CD4-positive, alpha-beta memory T cell (primary cell): ENCODE measurements around the gene OBP2B. TPM values are rescaled to one million over a fixed set of nuclear protein-coding genes. Genes with fewer than 3 reads are reported as not detected.

Source experiments
- CTCF ChIA-PET: fragments of 350-600 bp; sonication (Branson Sonifier 250); formaldehyde crosslinking; loops from one replicate; lab custom pipeline; 2021; ENCODE audit warnings: inconsistent platforms; ENCODE audit not compliant: partially characterized antibody; lab: Charles Lee
- POLR2A ChIA-PET: fragments of 350-600 bp; sonication (Branson Sonifier 250); formaldehyde crosslinking; loops from one replicate; lab custom pipeline; 2021; ENCODE audit not compliant: partially characterized antibody; lab: Charles Lee
- DNase-seq, 5 donors: peaks; one replicate each; pipeline versions ENCODE4 v3.0.0 to v3.0.0-alpha.2; 2020 to 2022; ENCODE audit warnings: mixed read lengths in 1 of 5
- H3K27ac ChIP-seq: one replicate; pipeline ENCODE4 v1.7.0; 2013; ENCODE audit warnings: low read depth, low read length
- H3K27me3 ChIP-seq: 2 replicates; pipeline ENCODE4 v1.7.0; 2013; ENCODE audit warnings: mild to moderate bottlenecking, low read length, moderate library complexity; ENCODE audit not compliant: insufficient read depth
- H3K36me3 ChIP-seq: 2 replicates; pipeline ENCODE4 v1.7.0; 2013; ENCODE audit warnings: mild to moderate bottlenecking, low read length, moderate library complexity; ENCODE audit not compliant: insufficient read depth
- H3K4me1 ChIP-seq: 2 replicates; pipeline ENCODE4 v1.7.0; 2013; ENCODE audit warnings: mild to moderate bottlenecking, low read length, moderate library complexity; ENCODE audit not compliant: insufficient read depth
- H3K4me3 ChIP-seq, 2 donors: one replicate each; pipeline ENCODE4 v1.7.0; 2013; ENCODE audit warnings: low read length in 2 of 2, mild to moderate bottlenecking in 1 of 2
- H3K9me3 ChIP-seq, 2 donors: one replicate each; pipeline ENCODE4 v1.7.0; 2013; ENCODE audit warnings: low read length in 2 of 2, control low read depth in 1 of 2; ENCODE audit not compliant: control insufficient read depth in 1 of 2
- H3K27ac Mint-ChIP-seq, 7 donors: one replicate each; pipeline ENCODE4 v1.8.0; 2020 to 2021; ENCODE audit warnings: mixed read lengths in 7 of 7, mild to moderate bottlenecking in 6 of 7, inconsistent platforms in 3 of 7, moderate library complexity in 3 of 7
- H3K27me3 Mint-ChIP-seq, 2 donors: one replicate each; pipeline ENCODE4 v1.8.0; 2020 to 2021; ENCODE audit warnings: mixed read lengths in 2 of 2
- H3K36me3 Mint-ChIP-seq, 2 donors: one replicate each; pipeline ENCODE4 v1.8.0; 2020 to 2021; ENCODE audit warnings: mixed read lengths in 2 of 2, inconsistent platforms in 1 of 2, mild to moderate bottlenecking in 1 of 2
- H3K4me1 Mint-ChIP-seq, 4 donors: one replicate each; pipeline ENCODE4 v1.8.0; 2020 to 2021; ENCODE audit warnings: mixed read lengths in 4 of 4, mild to moderate bottlenecking in 1 of 4
- H3K4me3 Mint-ChIP-seq, 8 donors: one replicate each; pipeline ENCODE4 v1.8.0; 2020 to 2021; ENCODE audit warnings: mixed read lengths in 8 of 8, mild to moderate bottlenecking in 7 of 8, moderate library complexity in 6 of 8, inconsistent platforms in 3 of 8
- H3K9me3 Mint-ChIP-seq, 8 donors: one replicate each; pipeline ENCODE4 v1.8.0; 2020 to 2021; ENCODE audit warnings: mixed read lengths in 8 of 8, mild to moderate bottlenecking in 5 of 8, inconsistent platforms in 3 of 8, moderate library complexity in 1 of 8
- intact Hi-C: fragments of 100-400 bp; cut with micrococcal nuclease; formaldehyde crosslinking; loops from one replicate; pipeline ENCODE4 v1.15.1; 2023
- polyA plus RNA-seq, 2 donors: library from polyadenylated mRNA; unstranded; fragments of 300-500 nt; fragmentation: Illumina TruSeq; gene quantifications; one replicate each; pipeline ENCODE4 v1.2.3, GENCODE V29; 2021
- total RNA-seq, 2 experiments: library from RNA; stranded (reverse); gene quantifications; one replicate each; pipeline ENCODE4 v1.2.3, GENCODE V29; 2021

The OBP2B gene
- total and polyA plus RNA-seq, 4 experiments from 2014 or later: not detected

DNA sequence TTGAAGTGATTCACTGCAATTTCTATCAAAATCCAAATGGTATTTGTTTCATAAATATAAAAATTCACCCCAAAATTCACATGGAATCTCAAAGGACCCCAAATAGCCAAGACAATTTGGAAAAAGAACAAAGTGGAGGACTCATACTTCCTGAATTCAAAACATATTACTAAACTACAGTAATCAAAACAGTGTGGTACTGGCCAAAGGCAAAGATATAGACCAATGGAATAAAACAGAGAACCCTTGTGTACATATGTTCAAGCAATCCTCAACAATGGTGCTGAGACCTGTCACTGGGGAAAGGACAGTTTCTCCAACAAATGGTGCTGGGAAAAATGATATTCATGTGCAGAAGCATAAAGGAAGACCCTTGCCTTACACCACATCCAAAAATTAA, 14.0 kb downstream of the OBP2B start:
- ChIA-PET POLR2A (no interaction called here), CTCF (no interaction called here)
- peaks cover 4% of the 10 kb centered on the region for H3K27me3 ChIP-seq
- Mint-ChIP-seq H3K27ac (no peak overlapping the region), H3K4me3 (no peak overlapping the region), H3K36me3 (no peaks in the 10 kb centered on the region), H3K27me3 (peaks cover 13 to 19% of the 10 kb centered on the region in 2 donors), H3K4me1 (peaks cover under 1 to 7% (median 2%) of the 10 kb centered on the region in 4 donors), H3K9me3 (peaks cover 0 to 5% (median 0%) of the 10 kb centered on the region in 8 donors)
- no peak overlapping the region for H3K27ac ChIP-seq
- no peaks in the 10 kb centered on the region for H3K36me3 ChIP-seq
- H3K4me3 ChIP-seq: no peak overlapping the region
- intact Hi-C loops: no loop called here
- no peak for DNase-seq
- H3K9me3 ChIP-seq: no peaks in the 10 kb centered on the region
- H3K4me1 ChIP-seq: no peaks in the 10 kb centered on the region

DNA sequence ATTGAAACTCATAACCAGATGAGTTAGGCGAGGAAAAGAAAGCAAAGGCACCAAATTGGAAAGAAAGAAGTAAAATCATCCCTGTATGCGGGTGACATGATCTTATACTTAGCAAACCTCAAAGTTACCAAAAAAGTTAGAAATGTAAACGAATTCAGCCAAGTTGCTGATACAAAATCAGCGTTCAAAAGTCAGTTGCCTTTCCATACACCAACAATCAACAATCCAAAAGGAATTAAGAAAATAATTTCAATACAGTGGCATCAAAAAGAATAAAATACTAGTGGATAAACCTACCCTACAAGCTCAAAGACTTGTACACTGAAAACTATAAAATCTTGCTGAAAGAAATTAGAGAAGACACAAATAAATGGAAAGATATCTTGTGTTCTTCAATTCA, 14.5 kb downstream of the OBP2B start:
- Histone ChIP-seq H3K4me1 (no peaks in the 10 kb centered on the region), H3K9me3 (no peaks in the 10 kb centered on the region), H3K36me3 (no peaks in the 10 kb centered on the region), H3K27me3 (peaks cover 4% of the 10 kb centered on the region), H3K4me3 (no peak overlapping the region), H3K27ac (no peak overlapping the region)
- H3K9me3 Mint-ChIP-seq: peaks cover 0 to 5% (median 0%) of the 10 kb centered on the region in 8 donors
- H3K36me3 Mint-ChIP-seq: no peaks in the 10 kb centered on the region
- no peak overlapping the region for H3K4me3 Mint-ChIP-seq
- ChIA-PET POLR2A (no interaction called here), CTCF (no interaction called here)
- DNase-seq: no peak
- peaks cover 13 to 17% of the 10 kb centered on the region in 2 donors for H3K27me3 Mint-ChIP-seq
- peaks cover 0 to 4% (median 0%) of the 10 kb centered on the region in 4 donors for H3K4me1 Mint-ChIP-seq
- intact Hi-C loops: no loop called here
- H3K27ac Mint-ChIP-seq: no peak overlapping the region

DNA sequence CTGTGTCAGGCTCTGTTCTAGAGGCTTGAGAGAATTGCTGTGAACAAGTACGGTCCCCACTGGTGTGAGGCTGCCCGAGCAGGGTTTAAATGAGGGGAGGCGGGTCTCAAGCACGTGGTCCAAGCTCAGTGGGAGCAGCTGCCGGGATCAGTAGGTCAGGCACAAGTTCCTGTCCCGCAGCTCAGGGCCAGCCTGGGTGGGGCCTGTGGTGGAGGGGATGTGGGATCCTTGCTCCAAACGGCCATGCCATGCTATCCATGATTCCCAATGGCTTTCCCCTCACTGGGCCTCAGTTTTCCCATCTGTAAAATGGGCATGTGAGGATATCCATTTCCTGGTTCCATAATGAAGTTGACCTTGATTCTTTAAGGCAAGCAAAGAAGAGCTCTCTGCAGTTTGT, 17.1 kb downstream of the OBP2B start:
- Histone ChIP-seq H3K4me1 (no peaks in the 10 kb centered on the region), H3K27me3 (peaks cover 4% of the 10 kb centered on the region), H3K9me3 (no peaks in the 10 kb centered on the region), H3K27ac (no peak overlapping the region), H3K4me3 (no peak overlapping the region), H3K36me3 (no peaks in the 10 kb centered on the region)
- no peak for DNase-seq
- Mint-ChIP-seq H3K9me3 (peaks cover 0 to 5% (median 0%) of the 10 kb centered on the region in 8 donors), H3K27me3 (peaks cover 15 to 19% of the 10 kb centered on the region in 2 donors), H3K4me1 (no peaks in the 10 kb centered on the region), H3K4me3 (no peak overlapping the region), H3K27ac (no peak overlapping the region), H3K36me3 (no peaks in the 10 kb centered on the region)
- intact Hi-C loops: no loop called here
- POLR2A ChIA-PET: no interaction called here
- CTCF ChIA-PET: interaction anchor here (0.9 to 1.0 kb wide), 2 partner anchors 9 to 10 kb away, joined by 3 to 4 read pairs; no protein-coding TSS in a partner anchor

GRCh38 chr9:133189826-133190225, 19.2 kb downstream of the OBP2B start:
- no peaks in the 10 kb centered on the region for H3K36me3 Mint-ChIP-seq
- peaks cover 0 to 2% (median 0%) of the 10 kb centered on the region in 8 donors for H3K9me3 Mint-ChIP-seq
- Histone ChIP-seq H3K27me3 (peaks cover 4% of the 10 kb centered on the region), H3K36me3 (no peaks in the 10 kb centered on the region), H3K27ac (no peak overlapping the region), H3K4me3 (no peak overlapping the region), H3K9me3 (no peaks in the 10 kb centered on the region), H3K4me1 (peaks cover 9% of the 10 kb centered on the region)
- intact Hi-C loops: loop anchor here (10.0 kb wide), 1 partner anchor 165 kb away; no protein-coding TSS in a partner anchor
- H3K4me3 Mint-ChIP-seq: no peak overlapping the region
- H3K27ac Mint-ChIP-seq: no peak overlapping the region
- CTCF ChIA-PET: interaction anchor here (1.1 to 1.4 kb wide), 3 partner anchors 9 to 300 kb away, joined by 3 to 10 read pairs (median 8); no protein-coding TSS in a partner anchor
- peaks cover 7 to 9% (median 8%) of the 10 kb centered on the region in 4 donors for H3K4me1 Mint-ChIP-seq
- peaks cover 17 to 20% of the 10 kb centered on the region in 2 donors for H3K27me3 Mint-ChIP-seq
- POLR2A ChIA-PET: interaction anchor here (0.8 kb wide), 1 partner anchor 162 kb away, joined by 3 read pairs; no protein-coding TSS in a partner anchor
- no peak for DNase-seq

DNA sequence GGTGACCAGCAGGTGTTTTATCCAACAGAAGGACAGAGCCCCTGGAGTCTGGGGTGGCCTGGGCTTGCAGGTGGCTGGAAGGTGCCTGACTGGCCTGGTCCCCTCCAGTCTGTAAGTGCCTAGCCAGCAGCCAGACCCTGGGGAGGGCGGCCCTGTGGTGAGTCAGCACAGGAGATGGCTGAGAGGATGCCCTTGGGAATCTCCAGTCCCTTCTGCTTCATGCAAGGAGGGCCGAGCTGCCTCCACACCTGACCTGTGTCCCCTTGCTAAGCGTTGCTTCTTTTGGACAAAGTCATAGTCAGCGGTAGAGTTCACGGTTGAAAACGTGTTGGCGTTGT, 20.2 kb downstream of the OBP2B start:
- ChIA-PET POLR2A (no interaction called here), CTCF (interaction anchor here (1.1 to 4.9 kb wide), 4 partner anchors 8 to 297 kb away, joined by 3 to 66 read pairs (median 45); no protein-coding TSS in a partner anchor)
- Mint-ChIP-seq H3K36me3 (no peaks in the 10 kb centered on the region), H3K27me3 (peaks cover 14% of the 10 kb centered on the region in 2 donors), H3K27ac (no peak overlapping the region), H3K9me3 (peaks cover 0 to 2% (median 0%) of the 10 kb centered on the region in 8 donors), H3K4me3 (no peak overlapping the region), H3K4me1 (peaks cover 8 to 10% (median 9%) of the 10 kb centered on the region in 4 donors)
- H3K36me3 ChIP-seq: no peaks in the 10 kb centered on the region
- no peaks in the 10 kb centered on the region for H3K9me3 ChIP-seq
- intact Hi-C loops: loop anchor here (10.0 kb wide), 1 partner anchor 164 kb away; no protein-coding TSS in a partner anchor
- no peak for DNase-seq
- peaks cover 13% of the 10 kb centered on the region for H3K4me1 ChIP-seq
- H3K27ac ChIP-seq: no peak overlapping the region
- no peak overlapping the region for H3K4me3 ChIP-seq
- no peaks in the 10 kb centered on the region for H3K27me3 ChIP-seq

DNA sequence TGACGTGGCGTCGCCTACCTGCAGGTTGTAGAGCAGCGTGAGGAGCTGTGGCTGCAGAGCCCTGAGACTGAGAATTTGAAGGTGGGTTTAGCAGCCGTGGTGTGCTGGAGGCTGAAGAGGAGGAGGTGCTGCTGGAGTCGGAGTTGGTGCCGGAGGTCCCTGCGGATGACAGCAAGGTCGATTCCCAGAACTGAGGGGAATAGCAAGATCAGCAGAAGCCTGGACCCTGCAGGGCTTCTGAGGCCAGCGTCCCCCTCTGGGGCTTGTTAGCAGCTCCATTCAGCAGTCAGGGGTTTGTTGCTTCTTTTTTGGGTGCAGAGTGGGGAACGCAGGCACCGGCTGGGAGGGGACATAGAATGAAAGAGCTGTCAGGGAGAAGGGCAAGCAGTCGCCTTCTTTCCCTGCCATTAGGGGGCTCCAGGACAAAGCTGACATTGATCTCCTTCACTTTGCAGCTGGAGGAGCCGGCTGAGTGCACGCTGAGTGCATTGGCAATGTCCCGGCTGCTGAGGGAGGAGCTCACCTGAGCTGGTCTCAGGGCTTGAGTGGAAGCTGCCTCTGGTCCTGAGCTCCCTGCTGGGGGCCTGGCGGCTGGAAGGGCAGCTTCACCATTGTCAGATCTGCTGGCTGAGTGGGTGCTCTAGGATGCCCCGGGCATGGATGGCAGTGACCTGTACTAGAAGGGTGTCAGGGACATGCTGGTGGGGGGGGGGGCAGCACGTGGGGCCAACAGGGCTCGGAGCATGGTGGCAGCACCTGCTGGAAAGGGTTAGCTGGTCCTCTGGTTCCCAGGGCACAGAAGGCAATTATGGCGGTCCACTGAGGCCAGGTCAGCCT, 20.8 kb downstream of the OBP2B start:
- Histone ChIP-seq H3K27ac (no peak overlapping the region), H3K36me3 (no peaks in the 10 kb centered on the region), H3K4me3 (no peak overlapping the region), H3K9me3 (no peaks in the 10 kb centered on the region), H3K27me3 (no peaks in the 10 kb centered on the region), H3K4me1 (peaks cover 13% of the 10 kb centered on the region)
- intact Hi-C loops: loop anchor here (10.0 kb wide), 1 partner anchor 163 kb away; no protein-coding TSS in a partner anchor
- ChIA-PET POLR2A (interaction anchor here (1.0 kb wide), 1 partner anchor 184 kb away, joined by 3 read pairs; no protein-coding TSS in a partner anchor), CTCF (interaction anchor here (1.1 to 4.9 kb wide), 8 partner anchors 7 to 297 kb away, joined by 3 to 66 read pairs (median 11); partner anchors contain the start of gene CACFD1)
- H3K4me3 Mint-ChIP-seq: no peak overlapping the region
- H3K27ac Mint-ChIP-seq: no peak overlapping the region
- no peak for DNase-seq
- H3K9me3 Mint-ChIP-seq: peaks cover 0 to 2% (median 0%) of the 10 kb centered on the region in 8 donors
- H3K4me1 Mint-ChIP-seq: peaks cover 8 to 10% (median 9%) of the 10 kb centered on the region in 4 donors
- H3K27me3 Mint-ChIP-seq: peaks cover 15 to 17% of the 10 kb centered on the region in 2 donors
- no peaks in the 10 kb centered on the region for H3K36me3 Mint-ChIP-seq

DNA sequence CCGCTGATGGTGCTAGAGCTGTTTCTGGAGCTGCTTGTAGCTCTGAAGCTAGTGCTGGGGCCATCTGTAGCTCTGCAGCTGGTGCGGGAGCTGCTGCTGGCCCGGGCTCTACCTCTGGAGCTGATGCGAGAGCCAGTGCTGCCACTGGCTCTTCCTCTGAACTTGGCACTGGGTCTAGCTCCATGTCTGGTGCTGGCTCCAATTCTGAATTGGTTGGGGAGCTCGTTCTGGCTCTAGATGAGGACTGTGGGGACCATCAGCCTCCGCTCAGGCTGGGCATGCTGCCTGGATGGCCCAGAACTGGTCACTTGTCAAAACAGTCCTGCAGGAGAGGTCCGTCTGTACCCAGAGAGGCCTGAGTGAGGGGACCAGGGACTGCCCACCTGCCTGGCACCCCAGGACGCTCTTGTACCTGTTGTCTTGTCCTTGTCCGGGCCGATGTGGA, 21.5 kb downstream of the OBP2B start:
- Histone ChIP-seq H3K27ac (no peak overlapping the region), H3K27me3 (no peaks in the 10 kb centered on the region), H3K36me3 (no peaks in the 10 kb centered on the region), H3K4me1 (peaks cover 13% of the 10 kb centered on the region), H3K4me3 (no peak overlapping the region), H3K9me3 (no peaks in the 10 kb centered on the region)
- no peak overlapping the region for H3K4me3 Mint-ChIP-seq
- no peaks in the 10 kb centered on the region for H3K36me3 Mint-ChIP-seq
- peaks cover 20 to 22% of the 10 kb centered on the region in 2 donors for H3K27me3 Mint-ChIP-seq
- H3K27ac Mint-ChIP-seq: no peak overlapping the region
- peaks cover 8 to 10% (median 9%) of the 10 kb centered on the region in 4 donors for H3K4me1 Mint-ChIP-seq
- POLR2A ChIA-PET: interaction anchor here (0.8 to 1.0 kb wide), 2 partner anchors 157 to 185 kb away, joined by 3 read pairs; partner anchors contain the start of gene GTF3C5
- CTCF ChIA-PET: interaction anchor here (1.3 to 4.9 kb wide), 15 partner anchors 9 to 308 kb away, joined by 3 to 66 read pairs (median 10); partner anchors contain the start of genes CACFD1 and SLC2A6
- DNase-seq: no peak
- intact Hi-C loops: loop anchor here (10.0 kb wide), 1 partner anchor 163 kb away; no protein-coding TSS in a partner anchor
- H3K9me3 Mint-ChIP-seq: peaks cover 0 to 2% (median 0%) of the 10 kb centered on the region in 8 donors
